NCI-H446 treated with DMSO at 0.1 percent for 48 hours (cell line): ENCODE measurements around the gene ENPP6.

Experiments
- DNase-seq: peaks from one replicate; lab custom pipeline; 2025; lab: John Stamatoyannopoulos, UW

ENPP6 gene

GRCh38 chr4:184190711-184191110, 27.0 kb downstream of the ENPP6 start:
- no peak for DNase-seq

DNA sequence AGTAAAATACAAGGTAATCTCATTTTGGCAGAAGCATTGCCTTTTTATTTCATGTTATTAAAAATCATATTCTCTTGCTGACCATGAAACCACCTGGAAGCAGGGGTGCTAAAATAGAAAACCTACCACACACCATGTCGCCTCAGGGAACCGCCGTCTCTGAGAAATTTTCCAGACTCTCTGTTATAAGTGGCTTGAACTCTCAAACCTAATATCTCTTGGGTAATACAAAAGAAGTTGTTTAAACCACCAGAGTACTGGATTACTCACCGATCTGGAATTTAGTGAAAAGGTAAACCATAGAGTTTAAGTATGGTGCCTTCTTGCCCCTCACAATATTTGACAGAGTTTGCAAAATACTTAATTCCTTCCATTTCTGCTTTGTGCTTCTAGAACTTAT, 27.7 kb downstream of the ENPP6 start:
- no peak for DNase-seq

DNA sequence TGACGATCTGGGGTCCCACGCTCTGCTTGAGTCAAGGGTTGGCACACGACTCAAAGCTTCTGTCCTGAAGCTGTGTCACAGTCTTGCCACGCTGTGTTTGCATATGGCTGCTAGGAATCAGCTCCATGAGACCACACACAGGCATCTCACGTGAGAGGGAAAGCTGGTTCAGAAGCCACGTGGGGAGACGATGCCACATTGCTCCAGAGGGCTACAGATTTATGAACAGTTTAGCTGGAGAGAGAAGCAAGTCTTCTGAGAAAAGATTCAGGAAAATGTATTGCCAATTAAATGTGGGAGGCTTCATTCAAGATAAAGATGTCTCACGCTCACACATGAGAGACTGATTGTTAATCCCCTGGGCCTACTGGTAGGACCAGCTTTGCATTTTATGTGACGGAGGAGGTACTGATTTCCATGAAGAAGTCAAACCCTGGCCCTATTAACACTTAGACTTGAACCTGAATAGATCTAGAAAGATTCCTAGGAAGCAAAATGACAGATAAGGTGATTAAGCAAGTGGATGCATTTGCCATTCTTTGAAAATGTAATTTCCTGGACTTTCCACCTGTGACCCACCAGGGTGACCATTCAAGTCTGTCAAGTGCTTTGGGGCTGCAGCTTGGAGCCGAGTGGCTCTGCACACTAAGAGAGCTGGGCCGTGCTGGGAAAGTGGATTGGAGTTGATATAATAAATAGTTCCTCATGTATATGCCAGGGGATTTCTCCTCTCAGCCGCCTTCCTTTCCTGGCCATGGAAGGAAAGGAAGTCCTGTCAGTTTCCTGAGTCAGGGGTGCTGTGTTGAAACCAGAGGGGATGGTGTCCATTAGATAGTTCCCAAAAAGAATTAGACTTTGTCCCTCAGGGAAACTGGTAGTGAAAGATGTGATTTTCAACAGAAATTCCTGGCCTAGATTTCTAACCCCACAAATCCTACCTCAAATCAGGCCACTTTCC, 29.0 kb downstream of the ENPP6 start:
- DNase-seq: no peak

- no peak for DNase-seq
Observed at GRCh38 chr4:184177271-184177670, 40.4 kb downstream of the ENPP6 start.

DNA sequence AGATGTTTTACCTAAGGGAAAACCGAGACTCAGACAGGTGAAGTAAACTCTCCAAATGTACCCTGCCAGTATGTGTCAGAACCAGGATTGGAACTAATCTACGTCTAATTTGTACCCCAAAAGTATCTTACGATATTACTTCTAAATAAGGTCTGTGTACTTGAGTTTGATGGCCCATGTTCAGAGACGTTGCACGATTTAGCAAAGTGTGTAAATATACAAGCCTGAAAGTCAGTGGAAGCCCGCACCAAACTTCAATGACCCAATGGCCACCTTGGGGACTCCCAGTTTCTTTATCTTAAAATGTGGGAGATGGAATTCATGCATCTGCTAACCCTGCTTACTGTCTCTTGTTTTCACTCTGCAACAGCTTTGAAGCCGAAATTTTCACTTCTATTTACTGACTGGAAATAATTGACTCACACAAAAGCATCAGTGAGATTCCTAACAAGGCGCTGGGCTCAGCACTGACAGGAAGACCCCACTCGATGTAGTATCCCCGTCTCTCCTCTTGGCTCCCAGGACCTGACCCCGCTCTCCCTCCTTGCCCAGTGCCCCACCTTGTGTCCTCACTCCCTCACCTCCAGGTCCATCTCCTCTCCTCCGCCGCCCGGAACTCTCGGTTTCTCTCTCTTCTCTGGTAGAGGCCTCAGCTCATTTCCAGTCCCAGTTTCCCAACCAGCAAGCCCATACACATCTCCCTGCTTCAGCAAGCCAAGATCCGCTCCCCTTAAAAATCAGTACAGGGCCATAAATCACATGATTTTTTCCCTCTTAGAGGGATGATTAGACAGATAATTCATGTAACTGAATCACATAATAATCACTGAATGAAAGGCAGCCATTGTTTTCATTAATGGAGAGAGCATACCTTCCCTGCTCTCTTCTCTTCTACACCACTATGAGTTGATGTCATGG, 42.8 kb downstream of the ENPP6 start:
- no peak for DNase-seq

DNA sequence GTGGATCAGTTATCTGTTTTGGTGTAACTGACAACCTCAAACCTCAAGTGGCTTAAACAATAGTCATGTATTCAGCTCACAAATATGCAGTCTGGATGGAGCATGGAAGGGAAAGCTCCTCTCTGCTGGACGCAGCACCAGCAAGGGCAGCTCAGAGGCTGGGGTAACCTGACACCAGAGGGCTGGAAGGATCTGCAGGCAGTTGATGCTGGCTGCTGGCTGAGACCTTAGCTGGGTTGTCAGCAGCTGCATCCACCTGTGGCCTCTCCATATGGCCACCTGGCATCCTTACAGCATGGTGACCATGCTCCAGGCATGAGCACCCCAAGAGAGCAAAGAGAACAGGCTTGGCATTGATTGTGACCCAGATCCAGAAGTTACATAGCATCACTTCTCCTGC, 46.7 kb downstream of the ENPP6 start:
- DNase-seq: no peak

DNA sequence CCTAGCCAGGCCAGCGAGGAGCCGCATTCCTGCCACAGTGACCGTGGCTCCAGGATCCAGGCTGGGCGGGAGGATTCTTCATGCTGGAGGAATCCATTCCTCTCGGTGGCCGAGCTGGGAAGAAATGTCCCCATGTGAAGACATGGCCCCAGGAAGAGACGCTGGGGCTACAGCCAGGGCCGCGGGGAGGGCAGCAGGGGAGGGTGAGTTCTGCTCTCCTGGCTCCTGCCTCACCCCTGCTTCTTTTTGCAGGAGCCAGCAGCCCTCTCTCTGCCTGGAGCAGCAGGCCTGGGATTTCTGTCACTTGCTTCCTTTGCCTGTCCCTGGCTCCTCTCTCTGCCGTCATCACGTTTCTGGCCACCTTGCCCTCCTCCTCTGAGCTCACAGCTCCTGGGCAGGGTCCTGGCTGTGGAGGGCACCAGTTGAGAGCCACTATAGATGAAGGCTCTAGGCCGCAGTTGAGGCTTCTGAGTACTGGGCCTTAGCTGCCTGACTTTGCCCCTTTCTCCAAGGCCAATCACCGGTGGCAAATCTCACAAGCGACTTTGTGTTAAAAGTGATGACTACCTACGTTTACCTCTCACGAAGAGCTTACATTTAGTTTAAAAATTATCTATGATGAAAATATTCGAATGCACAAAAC, 48.3 kb downstream of the ENPP6 start:
- DNase-seq: no peak

GRCh38 chr4:184168406-184169019, 49.2 kb downstream of the ENPP6 start:
- no peak for DNase-seq

DNA sequence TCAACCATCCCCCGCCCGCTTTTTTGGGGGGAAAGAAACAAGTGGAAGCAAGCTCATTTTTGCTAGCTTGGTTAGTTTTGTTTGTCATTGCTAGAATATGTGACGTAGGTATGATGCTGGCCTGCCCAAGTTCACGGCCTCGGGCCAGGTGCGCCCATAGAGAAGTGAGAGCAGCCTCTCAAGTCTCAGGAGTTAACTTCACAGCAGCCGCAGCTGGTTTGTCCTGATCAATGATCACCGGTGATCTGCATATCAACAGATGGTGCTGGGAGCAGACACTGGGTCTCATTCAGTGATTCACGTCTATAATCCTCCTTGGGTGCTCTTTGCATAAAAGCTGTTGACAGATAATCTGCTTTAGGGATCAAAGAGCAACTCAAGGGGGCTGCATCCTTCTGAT, 50.1 kb downstream of the ENPP6 start:
- no peak for DNase-seq

GRCh38 chr4:184166736-184167135, 50.9 kb downstream of the ENPP6 start:
- DNase-seq: no peak

GRCh38 chr4:184165291-184165690, 52.4 kb downstream of the ENPP6 start:
- DNase-seq: no peak

DNA sequence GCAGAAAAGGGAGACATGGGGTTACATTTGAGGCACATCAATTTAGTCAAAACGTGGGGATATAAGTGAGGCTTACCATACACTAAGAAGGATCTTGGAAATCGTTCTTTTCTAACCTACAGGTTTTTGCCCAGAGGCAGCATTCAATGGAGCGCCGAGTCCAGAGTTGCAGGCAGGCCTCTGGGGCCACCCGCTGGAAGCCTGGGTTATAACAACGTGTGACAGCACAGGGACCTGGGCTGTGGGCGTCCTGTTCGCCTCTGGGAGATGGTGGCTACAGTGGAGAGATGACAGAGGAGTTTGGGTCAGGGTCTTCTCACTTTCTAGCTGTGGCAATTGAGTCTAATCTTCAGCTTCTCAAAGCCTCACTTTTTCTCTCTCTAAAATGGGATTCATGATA, 53.9 kb downstream of the ENPP6 start:
- no peak for DNase-seq

GRCh38 chr4:184162596-184162995, 55.1 kb downstream of the ENPP6 start:
- no peak for DNase-seq

- DNase-seq: no peak
Observed at GRCh38 chr4:184157322-184157721, 60.4 kb downstream of the ENPP6 start.

DNA sequence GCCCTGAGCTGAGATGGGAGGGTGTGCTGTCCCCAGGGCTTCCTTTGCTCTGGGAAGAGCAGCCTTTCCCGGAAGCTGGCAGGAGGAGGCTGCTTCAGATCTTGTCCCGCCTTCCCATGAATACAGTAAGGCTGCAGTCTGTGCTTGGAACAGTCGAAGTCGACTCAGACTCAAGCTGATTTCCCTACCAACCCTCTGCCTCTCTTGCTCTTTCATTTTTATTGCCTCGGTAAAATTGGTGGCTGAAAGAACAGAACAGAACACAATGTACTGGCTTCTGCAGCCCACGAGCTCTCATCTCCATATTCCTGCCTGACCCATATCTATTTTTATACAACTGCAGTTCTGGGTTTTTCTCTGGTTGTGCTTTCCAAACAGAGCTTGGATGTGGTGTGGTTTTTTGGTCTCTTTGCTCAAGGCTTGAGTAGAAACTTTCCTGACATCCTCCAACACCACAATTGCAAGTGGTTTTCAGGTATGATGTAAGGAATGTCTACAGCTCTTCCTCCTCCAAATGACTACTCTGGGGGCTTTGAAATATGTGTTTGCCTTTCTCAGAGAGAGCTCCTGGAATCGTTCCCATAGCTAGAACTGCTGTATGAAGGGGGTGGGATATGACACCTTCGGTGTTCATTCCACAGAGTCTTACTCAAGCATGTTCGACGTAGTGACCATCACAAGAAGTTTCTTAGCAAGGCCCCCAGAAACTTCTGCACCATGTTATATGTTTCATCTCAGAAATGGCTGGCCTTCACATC, 61.3 kb downstream of the ENPP6 start:
- DNase-seq: no peak

DNA sequence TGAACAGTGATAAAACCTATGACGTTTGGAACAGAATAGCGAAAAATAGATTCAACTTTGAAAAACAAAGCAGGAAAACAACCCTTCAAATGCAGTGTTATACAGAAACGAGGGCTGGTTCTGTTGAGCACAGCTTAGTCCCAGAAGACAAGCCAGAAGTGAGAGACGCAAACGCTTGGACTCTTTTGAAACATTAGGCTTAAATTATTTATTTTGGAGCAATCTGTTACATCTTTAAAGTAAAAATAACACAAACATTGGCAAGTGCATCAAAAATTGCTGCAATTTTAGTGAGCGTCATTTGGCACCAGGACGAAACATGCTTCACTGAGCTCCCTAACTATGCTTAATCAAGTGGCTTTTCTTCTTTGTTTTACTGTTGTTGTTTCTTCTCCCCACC, 63.5 kb downstream of the ENPP6 start:
- no peak for DNase-seq

- no peak for DNase-seq
Observed at GRCh38 chr4:184153781-184154180, 63.9 kb downstream of the ENPP6 start.

GRCh38 chr4:184151988-184152485, 65.6 kb downstream of the ENPP6 start:
- no peak for DNase-seq

DNA sequence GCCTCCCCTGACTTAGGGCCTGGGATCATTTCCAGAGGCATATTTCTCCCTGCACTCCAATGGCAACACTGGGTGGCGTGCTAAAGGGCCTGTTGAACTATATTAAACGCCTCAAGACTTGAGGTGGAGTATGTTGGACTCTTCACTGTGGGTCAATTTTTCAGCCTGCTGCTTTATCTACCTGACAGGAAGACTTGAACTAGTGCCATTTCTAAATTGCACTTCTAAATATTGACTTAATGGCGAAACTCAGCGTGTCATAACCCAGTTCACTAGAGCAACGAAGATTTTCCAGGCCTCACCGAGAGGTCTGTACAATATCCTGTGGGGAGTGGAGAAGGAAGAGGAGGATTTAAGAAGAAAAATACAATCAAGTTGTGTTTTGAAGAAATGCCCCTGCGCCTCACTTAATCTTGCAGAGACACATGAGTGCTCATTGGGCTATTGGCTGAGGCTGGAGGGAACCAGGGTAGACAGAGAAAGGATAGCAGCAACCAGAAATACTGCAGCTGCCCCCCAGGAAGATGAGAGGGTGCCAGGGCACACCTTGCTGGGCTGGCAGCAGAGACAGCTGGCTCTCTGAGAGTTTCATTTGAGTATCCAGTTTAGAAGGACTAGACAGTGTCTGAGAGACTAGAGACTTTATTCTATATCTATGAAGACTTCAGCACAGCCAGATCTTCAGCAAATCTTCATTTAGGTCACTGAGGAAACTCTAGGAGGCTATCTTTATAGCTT, 67.4 kb downstream of the ENPP6 start:
- no peak for DNase-seq
